K562 (cell line): ENCODE results near the gene COL7A1. TPM values are rescaled to one million over a fixed set of nuclear protein-coding genes. Genes with fewer than 3 reads are reported as not detected.

ENCODE experiments used
- ARHGAP35 ChIP-seq: fragments of 450-650 bp; IDR thresholded peaks from 2 replicates; pipeline ENCODE4 v1.6.1; 2018; ENCODE audit not compliant: partially characterized antibody
- ATF2 ChIP-seq: sonication (generic); formaldehyde crosslinking; IDR thresholded peaks from 2 replicates; pipeline ENCODE4 v1.8.1; 2022; ENCODE audit warnings: missing genetic modification reagents
- ATF3 ChIP-seq, 2 experiments: fragments of 450-650 bp in 1 of 2; sonication (generic) in 1 of 2; formaldehyde crosslinking in 1 of 2; IDR thresholded peaks in 1 of 2; conservative IDR thresholded peaks in 1 of 2; 2 replicates each; pipeline versions ENCODE4 v1.6.1 to v1.8.1; 2016 to 2023; ENCODE audit warnings: mild to moderate bottlenecking in 2 of 2, moderate library complexity in 2 of 2, inconsistent platforms in 1 of 2, missing genetic modification reagents in 1 of 2
- BCLAF1 ChIP-seq, 2 experiments: fragments of 450-650 bp in 1 of 2; IDR thresholded peaks; 2 replicates each; pipeline ENCODE4 v1.6.1; 2011 to 2017; ENCODE audit warnings: low read depth in 2 of 2, antibody characterized with exemption in 1 of 2, borderline replicate concordance in 1 of 2, low read length in 1 of 2, mild to moderate bottlenecking in 1 of 2, mixed read lengths in 1 of 2; ENCODE audit not compliant: control insufficient read depth in 1 of 2
- BDP1 ChIP-seq: IDR thresholded peaks from 3 replicates; pipeline ENCODE4 v1.6.1; 2011; ENCODE audit not compliant: insufficient read length, insufficient read depth
- CEBPB ChIP-seq: fragments of 450-650 bp; IDR thresholded peaks from 2 replicates; pipeline ENCODE4 v1.6.1; 2016; ENCODE audit warnings: missing genetic modification characterization, missing compliant biosample characterization
- CEBPG ChIP-seq, 3 experiments: fragments of 200-800 bp in 1 of 3; sonication (Bioruptor generic) in 1 of 3; sonication (generic) in 1 of 3; formaldehyde crosslinking in 1 of 3; IDR thresholded peaks in 2 of 3; conservative IDR thresholded peaks in 1 of 3; 2 replicates each; pipeline versions ENCODE4 v1.6.1 to v1.8.0; 2016 to 2022; ENCODE audit warnings: missing compliant biosample characterization in 2 of 3, missing genetic modification characterization in 2 of 3, mild to moderate bottlenecking in 1 of 3, missing genetic modification reagents in 1 of 3
- CTCFL ChIP-seq: IDR thresholded peaks from 2 replicates; pipeline ENCODE4 v1.6.1; 2011; ENCODE audit warnings: borderline replicate concordance, low read depth, mild to moderate bottlenecking, moderate library complexity, low read length; ENCODE audit not compliant: insufficient read depth, poor library complexity, severe bottlenecking
- ELF4 ChIP-seq: fragments of 450-650 bp; formaldehyde crosslinking; IDR thresholded peaks from 2 replicates; pipeline ENCODE4 v1.4.0; 2022; ENCODE audit warnings: missing genetic modification characterization
- HDAC8 ChIP-seq: fragments of 450-650 bp; IDR thresholded peaks from 2 replicates; pipeline ENCODE4 v1.6.1; 2016; ENCODE audit warnings: mild to moderate bottlenecking, missing genetic modification characterization, moderate library complexity, missing compliant biosample characterization
- MBD2 ChIP-seq: sonication (generic); IDR thresholded peaks from 2 replicates; pipeline ENCODE4 v1.6.1; 2016; ENCODE audit warnings: low read depth, borderline replicate concordance
- PRPF4 ChIP-seq: fragments of 200-400 bp; formaldehyde crosslinking; IDR thresholded peaks from one replicate; pipeline ENCODE4 v1.6.1; 2017; ENCODE audit warnings: low read length, low read depth, mild to moderate bottlenecking; ENCODE audit not compliant: insufficient read depth, poor library complexity, severe bottlenecking
- RBFOX2 ChIP-seq: fragments of 200-400 bp; formaldehyde crosslinking; IDR thresholded peaks from 2 replicates; pipeline ENCODE4 v1.6.1; 2017; ENCODE audit warnings: low read depth, mild to moderate bottlenecking, low read length, moderate library complexity
- SRSF9 ChIP-seq: fragments of 200-400 bp; formaldehyde crosslinking; IDR thresholded peaks from 2 replicates; pipeline ENCODE4 v1.6.1; 2017; ENCODE audit warnings: low read depth, low read length, borderline replicate concordance
- XRCC5 ChIP-seq: fragments of 200-400 bp; formaldehyde crosslinking; IDR thresholded peaks from 2 replicates; pipeline ENCODE4 v1.6.1; 2017; ENCODE audit warnings: low read depth, mild to moderate bottlenecking, low read length
- ZBTB1 ChIP-seq: sonication (generic); formaldehyde crosslinking; IDR thresholded peaks from 2 replicates; pipeline ENCODE4 v1.8.1; 2023; ENCODE audit warnings: missing genetic modification reagents, low read depth, mild to moderate bottlenecking, borderline replicate concordance
- ZNF436 ChIP-seq: fragments of 250-450, 450-650 bp; sonication (Bioruptor Pico); formaldehyde crosslinking; IDR thresholded peaks from 2 replicates; pipeline ENCODE4 v1.7.0; 2020; ENCODE audit warnings: mild to moderate bottlenecking
- polyA plus RNA-seq, 8 experiments: library from polyadenylated mRNA; depleted of rRNA in 4 of 8; stranded (reverse) in 5 of 8; unstranded in 3 of 8; fragments of >200 nt; fragmentation: Nextera tagmentation in 2 of 8; fragmentation: Illumina TruSeq in 1 of 8; extraction: Ambion mirVana in 2 of 8; extraction: Trizol in 1 of 8; gene quantifications; 2 replicates each; pipeline versions ENCODE4 v1.2.1 to v1.2.3, GENCODE V29; 2011 to 2014; ENCODE audit warnings: inconsistent platforms in 1 of 8, missing spikeins in 1 of 8
- total RNA-seq, 7 experiments: library from RNA; depleted of rRNA in 6 of 7; stranded (reverse); fragments of >200 nt in 6 of 7; fragmentation: Illumina TruSeq in 2 of 7; extraction: Trizol in 2 of 7; gene quantifications; 2 replicates each; pipeline versions ENCODE4 v1.2.1 to v1.2.3, GENCODE V29; 2011 to 2021; ENCODE audit warnings: low replicate concordance in 1 of 7

COL7A1 gene
- total and polyA plus RNA-seq, 9 of the 15 experiments (the other 6 are each of a cell fraction or from before 2014, with no cell fraction given) = 0.09 to 0.66 (median 0.35) TPM; not detected in 3

- no peak for TF ChIP-seq SRSF9
- no peak for TF ChIP-seq ATF3 (IDR thresholded peaks at IDR 0.05)
- TF ChIP-seq ATF3 (CRISPR knock-in tag; conservative IDR thresholded peaks at IDR 0.05) = no peak
- TF ChIP-seq CEBPG (CRISPR knock-in tag; IDR thresholded peaks at IDR 0.05) = no peak
- no peak for TF ChIP-seq CEBPG (tag; conservative IDR thresholded peaks at IDR 0.05 in 1 of 2, IDR thresholded peaks at IDR 0.05 in 1 of 2)
- TF ChIP-seq ARHGAP35 = no peak
- TF ChIP-seq ZNF436 (CRISPR knock-in tag) = no peak
- peak; percentile 45; the same call in 1 of the 2 replicates for TF ChIP-seq ZBTB1
- no peak for TF ChIP-seq BCLAF1 (IDR thresholded peaks at IDR 0.05; ENCODE audit: borderline replicate concordance in 1 of 2, control insufficient read depth in 1 of 2, low read depth in 2 of 2, low read length in 1 of 2)
- no peak for TF ChIP-seq PRPF4
- 0 out of 2 replicates have a peak, but pooled peaks have one; percentile 37 for TF ChIP-seq MBD2
- peak; percentile 83 for TF ChIP-seq CTCFL
- no peak for TF ChIP-seq CEBPB
- no peak for TF ChIP-seq HDAC8 (tag)
- TF ChIP-seq RBFOX2 = peak; percentile 90
- no peak for TF ChIP-seq ATF2 (CRISPR knock-in tag)
- no peak for TF ChIP-seq ELF4 (CRISPR knock-in tag)
- TF ChIP-seq BDP1 = no peak
- peak; percentile 37; the same call in 1 of the 2 replicates for TF ChIP-seq XRCC5
Observed at GRCh38 chr3:48635222-48636021, 40.3 kb upstream of the COL7A1 start, which contains the start of gene SLC26A6 (continued).
